GM23248 (cell line): ENCODE data around the gene CD47.

ENCODE experiments used
- EZH2 ChIP-seq: fragments of 200-600 bp; sonication (generic); IDR thresholded peaks from 2 replicates; pipeline ENCODE4 v1.6.1; 2018; ENCODE audit warnings: antibody characterized with exemption, mild to moderate bottlenecking; ENCODE audit not compliant: insufficient read depth, poor library complexity, severe bottlenecking
- EZH2phosphoT487 ChIP-seq: fragments of 200-600 bp; sonication (generic); IDR thresholded peaks from 2 replicates; pipeline ENCODE4 v1.6.1; 2018; ENCODE audit warnings: antibody characterized with exemption, moderate library complexity, mild to moderate bottlenecking, low read depth; ENCODE audit not compliant: insufficient read depth

DNA sequence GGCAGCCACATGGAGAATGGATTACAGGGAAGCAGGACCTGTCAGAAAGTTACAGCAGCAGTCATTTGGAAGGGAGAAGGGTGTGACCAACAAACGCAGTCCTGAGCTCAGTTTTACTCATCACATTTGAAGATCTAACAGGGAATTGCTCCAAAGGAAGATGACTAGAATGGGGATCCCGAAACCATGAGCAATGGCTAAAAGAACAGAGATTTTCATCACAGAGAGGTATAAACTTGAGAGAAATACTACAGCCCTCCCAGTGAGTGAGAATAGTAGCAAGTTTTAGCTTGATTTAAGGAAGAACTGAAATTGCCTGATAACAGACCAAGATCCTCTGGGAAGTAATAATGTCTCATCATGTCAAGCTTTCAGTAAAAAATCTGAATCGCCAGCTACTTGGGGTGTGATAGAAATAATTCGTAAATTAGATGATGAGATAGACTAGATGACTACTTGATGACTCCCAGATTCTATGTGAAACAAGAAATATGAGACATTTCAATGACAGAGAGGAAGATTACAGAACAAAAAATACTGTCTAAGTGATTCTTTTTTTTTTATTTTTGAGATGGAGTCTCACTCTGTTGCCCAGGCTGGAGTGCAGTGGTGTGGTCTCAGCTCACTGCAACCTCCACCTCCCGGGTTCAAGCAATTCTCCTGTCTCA, 16.9 kb downstream of the CD47 start:
- TF ChIP-seq EZH2: no peak
- 0 out of 2 replicates have a peak, but pooled peaks have one; percentile 35 for TF ChIP-seq EZH2phosphoT487
